H9 (cell line): ENCODE measurements around the gene TMPRSS3. TPM values are rescaled to one million over a fixed set of nuclear protein-coding genes. Genes with fewer than 3 reads are reported as not detected.

Source experiments
- DNase-seq: peaks from one replicate; pipeline ENCODE4 v3.0.0-alpha.2; 2017
- H2AFZ ChIP-seq: one replicate; pipeline ENCODE4 v1.6.1; 2013; ENCODE audit warnings: mild to moderate bottlenecking, low read length, control low read depth, moderate library complexity
- H2AK5ac ChIP-seq: 2 replicates; pipeline ENCODE4 v1.6.1; 2013; ENCODE audit warnings: low read length, control low read depth, mixed read lengths; ENCODE audit not compliant: insufficient read length
- H2BK120ac ChIP-seq: one replicate; pipeline ENCODE4 v1.6.1; 2013; ENCODE audit warnings: low read depth, mild to moderate bottlenecking, low read length, control low read depth, inconsistent platforms; ENCODE audit not compliant: poor library complexity, severe bottlenecking
- H2BK12ac ChIP-seq: 2 replicates; pipeline ENCODE4 v1.6.1; 2013; ENCODE audit warnings: low read length, control low read depth, mixed read lengths, low read depth; ENCODE audit not compliant: insufficient read length
- H2BK15ac ChIP-seq: 2 replicates; pipeline ENCODE4 v1.6.1; 2013; ENCODE audit warnings: low read depth, low read length, control low read depth
- H2BK20ac ChIP-seq: one replicate; pipeline ENCODE4 v1.6.1; 2013; ENCODE audit warnings: low read depth, mild to moderate bottlenecking, low read length, control low read depth, inconsistent platforms; ENCODE audit not compliant: poor library complexity, severe bottlenecking
- H2BK5ac ChIP-seq: 2 replicates; pipeline ENCODE4 v1.6.1; 2013; ENCODE audit warnings: low read length, control low read depth, mixed read lengths; ENCODE audit not compliant: insufficient read length
- H3K14ac ChIP-seq: 2 replicates; pipeline ENCODE4 v1.6.1; 2013; ENCODE audit warnings: low read length, control low read depth; ENCODE audit not compliant: insufficient read depth
- H3K18ac ChIP-seq: 2 replicates; pipeline ENCODE4 v1.6.1; 2013; ENCODE audit warnings: low read depth, mild to moderate bottlenecking, mixed read lengths, low read length, control low read depth; ENCODE audit not compliant: insufficient read length
- H3K23ac ChIP-seq: 2 replicates; pipeline ENCODE4 v1.6.1; 2013; ENCODE audit warnings: low read length, control low read depth, mixed read lengths, low read depth; ENCODE audit not compliant: insufficient read length
- H3K23me2 ChIP-seq: 2 replicates; pipeline ENCODE4 v1.6.1; 2013; ENCODE audit warnings: low read depth, mild to moderate bottlenecking, mixed read lengths, low read length, control low read depth; ENCODE audit not compliant: insufficient read length, poor library complexity, severe bottlenecking
- H3K27ac ChIP-seq: 2 replicates; pipeline ENCODE4 v1.5.1; 2013; ENCODE audit warnings: low read length, control low read depth, mixed read lengths, low read depth; ENCODE audit not compliant: insufficient read length
- H3K27me3 ChIP-seq: 2 replicates; pipeline ENCODE4 v1.6.1; 2013; ENCODE audit warnings: low read length, control low read depth, inconsistent platforms; ENCODE audit not compliant: insufficient read depth
- H3K4ac ChIP-seq: 2 replicates; pipeline ENCODE4 v1.6.1; 2013; ENCODE audit warnings: low read depth, mild to moderate bottlenecking, control low read depth, inconsistent platforms, low read length, moderate library complexity
- H3K4me1 ChIP-seq: 2 replicates; pipeline ENCODE4 v1.6.1; 2013; ENCODE audit warnings: low read length, control low read depth, inconsistent platforms; ENCODE audit not compliant: insufficient read depth
- H3K4me2 ChIP-seq: 2 replicates; pipeline ENCODE4 v1.6.1; 2013; ENCODE audit warnings: low read length, control low read depth, mixed read lengths; ENCODE audit not compliant: insufficient read length, insufficient read depth
- H3K56ac ChIP-seq: 2 replicates; pipeline ENCODE4 v1.6.1; 2013; ENCODE audit warnings: low read depth, mild to moderate bottlenecking, mixed read lengths, low read length, control low read depth; ENCODE audit not compliant: insufficient read length
- H3K79me1 ChIP-seq: 2 replicates; pipeline ENCODE4 v1.6.1; 2013; ENCODE audit warnings: low read depth, mild to moderate bottlenecking, moderate library complexity, low read length, control low read depth, inconsistent platforms; ENCODE audit not compliant: insufficient read depth, poor library complexity, severe bottlenecking
- H3K79me2 ChIP-seq: 2 replicates; pipeline ENCODE4 v1.6.1; 2013; ENCODE audit warnings: low read length, control low read depth, inconsistent platforms; ENCODE audit not compliant: insufficient read depth
- H3K9ac ChIP-seq: 2 replicates; pipeline ENCODE4 v1.6.1; 2013; ENCODE audit warnings: low read length, control low read depth, mixed read lengths; ENCODE audit not compliant: insufficient read length; ENCODE audit errors: extremely low read depth
- H3K9me3 ChIP-seq: one replicate; pipeline ENCODE4 v1.6.1; 2013; ENCODE audit warnings: low read depth, low read length, inconsistent platforms; ENCODE audit not compliant: control insufficient read depth
- H3T11ph ChIP-seq: one replicate; pipeline ENCODE4 v1.6.1; 2013; ENCODE audit warnings: mild to moderate bottlenecking, low read length, control low read depth, inconsistent platforms
- H4K20me1 ChIP-seq: one replicate; pipeline ENCODE4 v1.6.1; 2013; ENCODE audit not compliant: control insufficient read depth, insufficient read length, insufficient read depth
- H4K5ac ChIP-seq: 2 replicates; pipeline ENCODE4 v1.6.1; 2013; ENCODE audit warnings: low read depth, mild to moderate bottlenecking, mixed read lengths, low read length, control low read depth; ENCODE audit not compliant: insufficient read length
- H4K8ac ChIP-seq: replicated peaks from 2 replicates; pipeline ENCODE4 v1.6.1; 2013; ENCODE audit warnings: low read length, control low read depth, mixed read lengths, low read depth; ENCODE audit not compliant: insufficient read length
- H4K91ac ChIP-seq: 2 replicates; pipeline ENCODE4 v1.6.1; 2013; ENCODE audit warnings: low read depth, mild to moderate bottlenecking, moderate library complexity, mixed read lengths, low read length, control low read depth; ENCODE audit not compliant: insufficient read length
- H3K27ac Mint-ChIP-seq, 3 experiments: 2 replicates in 2 of 3; 3 replicates in 1 of 3; pipeline ENCODE4 v1.8.0; 2020 to 2021; ENCODE audit warnings: mixed read lengths in 3 of 3, mild to moderate bottlenecking in 1 of 3, moderate library complexity in 1 of 3
- H3K27me3 Mint-ChIP-seq: 2 replicates; pipeline ENCODE4 v1.8.0; 2021; ENCODE audit warnings: low read depth, mild to moderate bottlenecking, moderate library complexity, mixed read lengths
- H3K36me3 Mint-ChIP-seq, 3 experiments: 2 replicates in 2 of 3; 3 replicates in 1 of 3; pipeline ENCODE4 v1.8.0; 2020 to 2021; ENCODE audit warnings: low read depth in 3 of 3, mixed read lengths in 3 of 3; ENCODE audit not compliant: insufficient read depth in 1 of 3
- H3K4me1 Mint-ChIP-seq, 2 experiments: 2 replicates each; pipeline ENCODE4 v1.8.0; 2020; ENCODE audit warnings: mixed read lengths in 2 of 2
- H3K4me3 Mint-ChIP-seq, 2 experiments: 2 replicates in 1 of 2; 3 replicates in 1 of 2; pipeline ENCODE4 v1.8.0; 2020 to 2021; ENCODE audit warnings: mild to moderate bottlenecking in 2 of 2, mixed read lengths in 2 of 2, moderate library complexity in 1 of 2
- H3K9me3 Mint-ChIP-seq, 2 experiments: 2 replicates in 1 of 2; 3 replicates in 1 of 2; pipeline ENCODE4 v1.8.0; 2020; ENCODE audit warnings: mild to moderate bottlenecking in 2 of 2, mixed read lengths in 2 of 2, moderate library complexity in 1 of 2
- WGBS: extraction: QIAGEN DNeasy Blood & Tissue Kit; methylation state at CpG from one replicate; pipeline ENCODE4 v1.1.7; 2013; ENCODE audit warnings: missing lambda C conversion rate, low lambda C conversion rate, mixed read lengths; ENCODE audit not compliant: insufficient read length; ENCODE audit errors: extremely low coverage; 5-methylcytosine and 5-hydroxymethylcytosine counted together
- total RNA-seq: library from RNA; stranded (reverse); gene quantifications from 2 replicates; pipeline ENCODE4 v1.2.1, GENCODE V29; 2021
- TF ChIP-seq, protein P1 (sequence below): fragments of 200-600 bp; sonication (generic); conservative IDR thresholded peaks from 3 replicates; pipeline ENCODE4 v1.8.0; 2021; ENCODE audit warnings: antibody characterized with exemption, mild to moderate bottlenecking

Gene TMPRSS3
- total RNA-seq, 1 experiment from 2014 or later: 0.31 TPM

DNA sequence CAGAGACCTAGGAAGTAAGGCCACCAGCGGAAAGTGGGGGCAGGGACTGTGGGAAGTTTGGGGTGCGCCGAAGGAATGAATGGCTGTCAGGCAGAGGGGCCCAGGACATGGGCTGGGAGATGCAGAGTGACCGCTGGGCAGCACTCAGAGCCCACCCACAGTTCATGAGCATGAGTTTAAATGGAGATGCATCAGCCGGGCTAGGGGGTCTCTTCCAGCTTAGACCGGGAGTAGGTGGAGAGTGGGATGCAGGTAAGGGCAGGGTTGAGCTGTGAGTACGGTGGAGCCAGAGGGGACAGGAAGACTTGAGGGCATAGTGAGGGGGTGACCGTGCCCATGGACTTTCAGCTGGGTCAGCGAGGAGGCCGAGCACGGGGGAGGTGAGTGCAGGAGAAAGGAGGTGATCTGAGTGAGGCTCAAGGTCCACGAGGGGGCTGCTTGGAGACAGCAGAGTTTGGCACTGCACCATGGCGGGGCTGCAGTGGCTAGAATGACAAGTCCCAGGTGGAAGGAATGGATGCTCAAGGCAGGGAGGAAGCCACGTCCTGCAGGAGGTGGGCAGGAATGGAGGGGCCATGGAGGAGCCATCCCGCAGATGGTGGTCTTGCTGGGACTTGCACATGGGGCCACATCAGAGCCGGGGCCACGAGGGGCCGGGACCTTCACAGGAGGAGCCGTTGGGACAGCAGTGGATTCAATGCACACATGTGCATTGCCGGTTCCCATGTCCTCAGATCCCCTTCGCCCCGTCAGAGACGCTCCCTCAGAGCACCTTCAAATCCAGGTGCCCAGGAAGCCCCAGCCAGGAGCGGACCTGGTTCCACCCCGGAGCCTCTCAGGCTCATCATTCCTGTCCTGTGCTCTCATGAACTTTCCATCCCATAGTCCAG is 42.7 kb upstream of the TMPRSS3 start:
- H3K18ac ChIP-seq: no peak overlapping the region
- no peak overlapping the region for H2BK120ac ChIP-seq
- H4K8ac ChIP-seq: no peak overlapping the region
- WGBS: no CpG with 5 or more reads among the region's 25 CpGs
- H2BK12ac ChIP-seq: no peak overlapping the region
- H2BK20ac ChIP-seq: no peak overlapping the region
- no peak overlapping the region for H3K27ac ChIP-seq
- no peak overlapping the region for H3K14ac ChIP-seq
- no peak overlapping the region for H2BK5ac ChIP-seq
- no peaks in the 10 kb centered on the region for H3K9me3 ChIP-seq
- Mint-ChIP-seq H3K4me1 (no peaks in the 10 kb centered on the region), H3K36me3 (no peaks in the 10 kb centered on the region), H3K4me3 (no peak overlapping the region), H3K27me3 (peaks cover 45% of the 10 kb centered on the region), H3K9me3 (peaks cover 0 to 9% of the 10 kb centered on the region in 2 experiments; a peak in 4 of 5 replicates), H3K27ac (no peak overlapping the region)
- H3K4me1 ChIP-seq: no peaks in the 10 kb centered on the region
- no peaks in the 10 kb centered on the region for H3K79me2 ChIP-seq
- no peak overlapping the region for H3K4ac ChIP-seq
- no peak overlapping the region for H2AFZ ChIP-seq
- no peak overlapping the region for H2AK5ac ChIP-seq
- H3K79me1 ChIP-seq: no peaks in the 10 kb centered on the region
- DNase-seq: no peak
- no peak overlapping the region for H3K23ac ChIP-seq
- H4K5ac ChIP-seq: no peak overlapping the region
- TF ChIP-seq, protein P1, sequence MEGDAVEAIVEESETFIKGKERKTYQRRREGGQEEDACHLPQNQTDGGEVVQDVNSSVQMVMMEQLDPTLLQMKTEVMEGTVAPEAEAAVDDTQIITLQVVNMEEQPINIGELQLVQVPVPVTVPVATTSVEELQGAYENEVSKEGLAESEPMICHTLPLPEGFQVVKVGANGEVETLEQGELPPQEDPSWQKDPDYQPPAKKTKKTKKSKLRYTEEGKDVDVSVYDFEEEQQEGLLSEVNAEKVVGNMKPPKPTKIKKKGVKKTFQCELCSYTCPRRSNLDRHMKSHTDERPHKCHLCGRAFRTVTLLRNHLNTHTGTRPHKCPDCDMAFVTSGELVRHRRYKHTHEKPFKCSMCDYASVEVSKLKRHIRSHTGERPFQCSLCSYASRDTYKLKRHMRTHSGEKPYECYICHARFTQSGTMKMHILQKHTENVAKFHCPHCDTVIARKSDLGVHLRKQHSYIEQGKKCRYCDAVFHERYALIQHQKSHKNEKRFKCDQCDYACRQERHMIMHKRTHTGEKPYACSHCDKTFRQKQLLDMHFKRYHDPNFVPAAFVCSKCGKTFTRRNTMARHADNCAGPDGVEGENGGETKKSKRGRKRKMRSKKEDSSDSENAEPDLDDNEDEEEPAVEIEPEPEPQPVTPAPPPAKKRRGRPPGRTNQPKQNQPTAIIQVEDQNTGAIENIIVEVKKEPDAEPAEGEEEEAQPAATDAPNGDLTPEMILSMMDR: no peak
- H4K91ac ChIP-seq: no peak overlapping the region
- H3K27me3 ChIP-seq: no peaks in the 10 kb centered on the region
- H3K4me2 ChIP-seq: no peak overlapping the region
- no peak overlapping the region for H3K9ac ChIP-seq
- no peak overlapping the region for H2BK15ac ChIP-seq
- H3K23me2 ChIP-seq: no peaks in the 10 kb centered on the region
- H3T11ph ChIP-seq: no peak overlapping the region
- peaks cover 3% of the 10 kb centered on the region for H4K20me1 ChIP-seq
- no peak overlapping the region for H3K56ac ChIP-seq
